GM18499 (cell line): ENCODE data around the gene CLCNKA.
"Not testable (repeated sequence)": the region's sequence is repeated elsewhere in the genome, so short reads cannot be mapped to it uniquely, and the experiment has no call there.

ENCODE experiments used
- ATAC-seq: cut with Tn5 transposase; IDR thresholded peaks from one replicate; pipeline ENCODE4 v1.9.1; 2021; ENCODE audit warnings: moderate number of reproducible peaks; ENCODE audit not compliant: insufficient read depth, unreplicated experiment

The CLCNKA gene

DNA sequence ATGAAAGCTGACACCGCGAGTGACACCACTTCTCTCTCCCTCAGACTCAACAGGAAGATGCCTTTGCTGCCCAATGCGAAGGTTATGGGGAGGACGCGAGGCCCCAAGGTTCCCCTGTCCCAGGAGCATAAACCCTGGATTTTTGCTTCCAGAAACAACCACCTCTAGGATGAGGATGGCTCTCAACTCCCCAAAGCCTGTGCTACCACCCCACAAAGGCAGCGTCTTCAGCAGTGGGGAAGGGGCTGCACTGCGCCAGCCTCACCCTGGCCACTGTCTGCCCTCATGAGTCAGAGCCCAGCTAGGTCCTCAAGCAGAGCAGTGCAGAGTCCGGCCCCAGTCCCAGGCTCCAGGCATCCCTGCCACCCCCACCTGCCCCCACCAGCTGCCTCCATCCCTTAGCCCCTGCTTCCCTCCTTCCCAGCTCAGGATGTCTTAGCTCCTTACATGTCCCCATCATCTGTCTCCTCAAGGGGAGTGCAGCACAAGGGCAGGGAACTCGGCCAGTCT is 24.7 kb upstream of the CLCNKA start:
- no peak for ATAC-seq

- ATAC-seq = no peak
These were observed 24.1 kb upstream of the CLCNKA start for GRCh38 chr1:15997637-15998280.

DNA sequence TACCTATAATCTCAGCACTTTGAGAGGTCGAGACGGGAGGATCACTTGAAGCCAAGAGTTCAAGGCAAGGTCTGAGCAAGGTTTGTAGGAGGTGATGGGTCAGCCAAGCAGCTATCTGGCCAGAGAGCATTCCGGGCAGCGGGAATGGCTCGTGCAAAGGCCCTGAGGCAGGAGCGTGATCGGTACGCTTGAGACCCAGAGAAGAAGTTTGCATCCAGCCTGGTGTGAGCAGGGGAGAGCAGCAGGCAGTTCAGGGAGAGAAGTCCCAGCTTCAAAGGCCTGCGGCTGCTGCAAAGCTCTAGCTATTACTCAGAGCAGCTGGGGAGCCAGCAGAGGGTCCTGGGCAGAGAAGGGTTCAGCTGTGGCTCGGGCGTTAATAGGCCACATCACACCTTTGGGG is 22.9 kb upstream of the CLCNKA start:
- ATAC-seq = no peak

DNA sequence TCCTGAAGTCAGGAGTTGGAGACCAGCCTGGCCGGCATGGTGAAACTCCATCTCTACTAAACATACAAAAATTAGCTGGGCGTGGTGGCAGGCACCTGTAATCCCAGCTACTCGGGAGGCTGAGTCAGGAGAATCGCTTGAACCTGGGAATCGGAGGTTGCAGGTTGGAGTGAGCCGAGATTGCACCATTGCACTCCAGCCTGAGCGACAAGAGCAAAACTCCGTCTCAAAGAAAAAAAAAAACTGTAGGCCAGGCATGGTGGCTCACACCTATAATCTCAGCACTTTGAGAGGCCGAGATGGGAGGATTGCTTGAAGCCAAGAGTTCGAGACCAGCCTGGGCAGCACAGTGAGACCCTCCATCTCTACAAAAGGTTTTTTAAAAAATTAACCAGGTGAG is 20.6 kb upstream of the CLCNKA start:
- not testable (repeated sequence) for ATAC-seq

DNA sequence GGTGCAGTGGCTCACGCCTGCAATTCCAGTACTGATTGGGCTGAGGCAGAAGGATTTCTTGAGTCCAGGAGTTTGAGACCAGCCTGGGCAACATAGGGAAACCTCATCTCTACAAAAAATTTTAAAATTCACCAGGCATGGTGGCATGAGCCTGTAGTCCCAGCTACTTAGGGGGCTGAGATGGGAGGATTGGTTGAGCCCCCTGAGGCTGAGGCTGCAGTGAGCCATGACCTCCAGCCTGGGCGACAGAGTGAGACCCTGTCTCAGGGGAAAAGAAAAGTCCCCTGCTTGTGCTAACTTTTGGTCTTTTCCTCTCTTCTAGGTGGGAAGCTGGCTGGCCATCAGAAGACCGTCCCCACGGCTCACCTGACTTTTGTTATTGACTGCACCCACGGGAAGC is 16.2 kb upstream of the CLCNKA start:
- no peak for ATAC-seq

DNA sequence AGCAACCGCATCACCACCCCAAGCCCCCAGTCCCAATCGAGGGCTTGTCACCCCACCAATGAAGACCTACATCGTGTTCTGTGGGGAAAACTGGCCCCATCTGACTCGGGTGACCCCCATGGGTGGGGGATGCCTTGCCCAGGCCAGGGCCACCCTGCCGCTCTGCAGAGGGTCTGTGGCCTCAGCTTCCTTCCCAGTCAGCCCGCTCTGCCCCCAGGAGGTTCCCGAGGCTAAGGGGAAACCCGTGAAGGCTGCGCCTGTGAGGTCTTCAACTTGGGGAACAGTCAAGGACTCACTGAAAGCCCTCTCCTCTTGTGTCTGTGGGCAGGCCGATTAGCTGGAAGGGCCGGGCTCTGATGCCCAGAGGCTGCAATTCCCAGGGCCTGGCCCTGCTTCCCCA is 15.8 kb upstream of the CLCNKA start:
- ATAC-seq = no peak

DNA sequence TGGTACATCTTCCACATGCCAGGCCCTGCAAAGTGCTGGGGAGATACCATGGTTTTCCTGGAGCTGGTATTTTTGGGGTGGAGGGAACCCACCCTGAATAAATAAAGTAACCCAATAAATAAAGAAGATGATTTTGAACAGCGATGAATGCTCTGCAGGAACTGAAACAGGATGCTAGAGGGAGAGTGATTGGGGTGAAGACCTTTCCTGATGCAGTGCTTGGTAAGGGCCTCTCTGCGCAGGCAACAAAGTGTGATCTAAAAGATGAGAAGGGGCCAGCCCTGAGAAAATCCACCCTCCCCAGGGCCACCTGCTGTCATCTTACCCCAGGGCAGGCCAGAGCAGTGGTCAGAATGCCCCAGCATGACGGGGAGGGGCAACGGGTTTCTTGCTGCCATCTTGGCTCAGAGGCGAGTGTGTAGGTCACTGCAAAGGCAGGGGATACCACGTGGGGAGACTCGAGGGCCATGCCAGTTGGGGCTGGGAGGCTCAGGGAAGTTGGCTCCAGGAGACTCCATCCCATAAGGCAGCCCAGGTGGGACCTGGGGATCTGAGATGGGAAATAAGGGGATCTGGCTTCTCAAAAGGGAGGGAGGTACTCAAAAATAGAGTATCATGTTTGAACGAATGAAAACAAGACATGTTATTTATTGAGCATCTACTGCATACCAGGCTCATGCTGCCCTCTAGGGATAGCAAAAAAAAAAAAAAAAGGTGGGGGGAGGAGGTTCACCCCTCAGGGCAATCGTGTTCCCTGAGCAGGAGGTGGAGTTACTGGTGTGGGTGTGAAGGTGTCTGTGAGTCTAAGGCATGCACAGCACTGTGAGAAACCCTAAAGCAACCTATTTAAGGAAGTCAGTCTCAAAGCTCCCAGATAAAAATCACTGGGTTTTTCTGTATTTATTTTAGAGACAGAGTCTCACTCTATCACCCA is 15.0 kb upstream of the CLCNKA start:
- no peak for ATAC-seq

DNA sequence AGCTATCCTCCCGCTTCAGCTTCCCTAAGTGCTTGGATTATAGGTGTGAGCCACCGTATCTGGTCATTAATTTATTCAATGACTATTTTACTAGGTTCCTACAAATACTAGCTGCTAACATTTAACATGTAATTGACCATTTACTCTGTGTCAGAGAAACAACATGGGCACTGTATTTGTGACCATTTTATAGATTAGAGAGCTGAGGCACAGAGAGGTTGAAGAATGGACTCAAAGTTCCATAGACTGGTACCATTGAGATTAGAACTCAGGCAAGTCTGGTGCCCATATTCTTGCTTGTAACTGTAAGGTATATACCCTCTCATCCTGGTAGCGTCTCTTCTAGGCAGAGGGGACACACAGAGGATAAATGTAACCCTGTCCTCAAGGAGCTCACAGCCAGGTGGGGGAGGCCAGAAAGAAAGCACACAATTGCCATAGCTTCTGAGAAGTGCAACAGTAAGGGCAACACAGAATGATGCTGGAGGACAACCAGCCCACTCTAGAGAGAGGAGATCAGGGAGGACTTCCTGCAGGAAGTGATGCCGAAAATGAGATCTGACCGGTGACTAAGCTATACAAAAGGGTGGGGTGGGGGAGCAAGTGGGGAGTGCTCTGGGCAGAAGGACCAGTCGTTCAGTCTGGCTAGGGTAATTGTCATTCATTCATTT is 14.0 kb upstream of the CLCNKA start:
- no peak for ATAC-seq

DNA sequence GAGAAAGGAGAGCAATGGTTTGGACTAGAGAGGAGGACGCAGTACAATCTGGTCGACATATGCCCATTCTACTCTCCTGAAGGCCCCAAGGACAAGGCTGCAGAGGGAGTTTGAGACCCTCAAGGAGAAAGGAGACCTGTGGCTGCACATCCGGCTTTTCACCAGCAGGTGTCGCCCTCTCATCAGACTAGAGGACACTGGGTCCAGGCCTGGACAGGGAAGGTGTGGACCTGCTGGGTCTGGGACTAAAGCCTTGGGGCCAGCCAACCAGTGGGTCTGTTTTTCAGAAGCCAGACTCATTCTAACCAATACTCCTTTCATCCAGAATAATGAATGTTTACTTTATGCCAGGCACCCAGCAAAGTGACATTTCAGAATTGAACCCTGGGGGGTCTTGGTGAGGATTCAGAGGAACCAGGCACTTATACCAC is 12.8 kb upstream of the CLCNKA start:
- no peak for ATAC-seq

DNA sequence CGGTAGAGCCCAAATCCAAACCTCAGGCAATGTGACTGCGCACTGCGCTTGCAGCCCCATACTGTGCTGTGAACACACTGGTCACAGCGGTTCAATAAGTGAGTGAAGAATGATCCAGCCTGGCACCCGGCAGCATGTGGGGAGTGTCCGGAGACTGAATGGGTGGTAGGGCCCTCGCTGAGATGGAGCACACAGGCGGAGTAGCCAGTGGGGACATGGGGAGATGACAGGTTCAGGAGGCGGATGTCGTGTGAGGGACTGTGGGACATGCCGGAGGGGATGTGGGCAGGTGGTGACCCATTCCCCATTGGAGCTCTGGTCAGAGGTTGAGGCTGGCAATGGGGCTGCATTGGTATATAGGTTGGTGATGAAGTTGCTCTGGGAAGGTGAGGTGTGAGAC is 12.2 kb upstream of the CLCNKA start:
- no peak for ATAC-seq

GRCh38 chr1:16010837-16011236 is 11.0 kb upstream of the CLCNKA start:
- ATAC-seq = no peak

GRCh38 chr1:16011936-16012589 is 9.8 kb upstream of the CLCNKA start:
- ATAC-seq = no peak

- ATAC-seq = no peak
These were observed 9.1 kb upstream of the CLCNKA start for GRCh38 chr1:16012590-16013219.

- ATAC-seq = no peak
These were observed 8.5 kb upstream of the CLCNKA start for GRCh38 chr1:16013220-16013907.

DNA sequence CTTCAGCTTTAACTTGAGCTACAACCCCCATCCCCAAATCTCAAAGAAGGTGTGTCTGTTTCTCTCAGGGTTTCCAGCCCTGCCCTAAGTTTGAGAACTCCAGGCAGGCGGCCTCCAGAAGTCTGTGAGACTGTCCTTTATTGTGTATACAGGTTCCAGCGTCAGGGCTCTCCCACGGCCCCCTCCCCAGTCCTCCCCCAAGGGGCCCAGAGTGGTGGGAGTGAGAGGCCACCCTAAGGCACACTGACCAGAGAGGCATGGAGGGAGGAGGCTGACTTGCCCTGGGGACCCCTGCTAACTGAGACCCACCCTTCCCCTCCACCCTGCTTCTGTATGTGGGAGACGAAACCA is 8.0 kb upstream of the CLCNKA start:
- no peak for ATAC-seq

GRCh38 chr1:16014509-16015482 is 7.0 kb upstream of the CLCNKA start:
- ATAC-seq = no peak

GRCh38 chr1:16015491-16015890 is 6.3 kb upstream of the CLCNKA start:
- ATAC-seq = no peak
